IMR-90 (cell line): ENCODE measurements around the gene ZNF665. TPM values are rescaled to one million over a fixed set of nuclear protein-coding genes. Genes with fewer than 3 reads are reported as not detected.

ENCODE experiments used
- ATAC-seq: fragments of 200-7000 bp; cut with Tn5 transposase; 2 replicates; pipeline ENCODE4 v1.9.1; 2020; ENCODE audit warnings: low read depth, mild to moderate bottlenecking, moderate library complexity
- BruUV-seq: library from RNA; stranded (reverse); fragments of 400-500 nt; replicated peaks from 2 replicates; lab custom pipeline; 2021; lab: Mats Ljungman, UMichigan
- CTCF ChIA-PET: fragments of 300-600 bp; formaldehyde crosslinking; extraction: SDS; loops from one replicate; lab custom pipeline; 2021; ENCODE audit warnings: antibody characterized with exemption; lab: Yijun Ruan, JAX
- POLR2A ChIA-PET: fragments of 300-600 bp; sonication (Branson Sonifier 250); formaldehyde crosslinking; loops from one replicate; lab custom pipeline; 2022; ENCODE audit warnings: antibody characterized with exemption; ENCODE audit not compliant: unreplicated experiment; lab: Charles Lee
- DNase-seq: peaks from one replicate; pipeline ENCODE4 v3.0.0; 2013
- H2AFZ ChIP-seq: replicated peaks from 2 replicates; pipeline ENCODE3; 2013; ENCODE audit warnings: low read length, mild to moderate bottlenecking; ENCODE audit not compliant: poor library complexity
- H2AK5ac ChIP-seq: 2 replicates; pipeline ENCODE4 v1.6.1; 2013; ENCODE audit warnings: low read depth, low read length, inconsistent platforms
- H2AK9ac ChIP-seq: replicated peaks from 2 replicates; pipeline ENCODE3; 2013; ENCODE audit warnings: mild to moderate bottlenecking, low read depth, low read length, moderate library complexity; ENCODE audit not compliant: poor library complexity
- H2BK120ac ChIP-seq: 2 replicates; pipeline ENCODE4 v1.6.1; 2013; ENCODE audit warnings: low read depth, low read length, inconsistent platforms
- H2BK15ac ChIP-seq: 3 replicates; pipeline ENCODE4 v1.6.1; 2013; ENCODE audit warnings: low read depth, low read length, inconsistent platforms
- H2BK20ac ChIP-seq: 2 replicates; pipeline ENCODE4 v1.6.1; 2013; ENCODE audit warnings: low read depth, mild to moderate bottlenecking, inconsistent platforms, low read length, moderate library complexity
- H2BK5ac ChIP-seq: 2 replicates; pipeline ENCODE4 v1.6.1; 2013; ENCODE audit warnings: mild to moderate bottlenecking, low read depth, low read length, inconsistent platforms; ENCODE audit not compliant: poor library complexity, severe bottlenecking
- H3K14ac ChIP-seq: replicated peaks from 2 replicates; pipeline ENCODE4 v1.6.1; 2013; ENCODE audit warnings: low read depth, low read length, inconsistent platforms
- H3K18ac ChIP-seq: 2 replicates; pipeline ENCODE4 v1.6.1; 2013; ENCODE audit warnings: low read depth, low read length, control low read depth
- H3K23ac ChIP-seq: 2 replicates; pipeline ENCODE4 v1.6.1; 2013; ENCODE audit warnings: low read depth, low read length, inconsistent platforms
- H3K27ac ChIP-seq: 2 replicates; pipeline ENCODE4 v1.5.1; 2013; ENCODE audit warnings: mild to moderate bottlenecking, control low read depth, low read length; ENCODE audit not compliant: insufficient read depth
- H3K27me3 ChIP-seq: 2 replicates; pipeline ENCODE4 v1.6.1; 2013; ENCODE audit warnings: low read length; ENCODE audit not compliant: control insufficient read depth, insufficient read depth
- H3K36me3 ChIP-seq: 2 replicates; pipeline ENCODE4 v1.6.1; 2013; ENCODE audit warnings: low read length, mixed read lengths; ENCODE audit not compliant: control insufficient read depth, insufficient read depth
- H3K4ac ChIP-seq: 2 replicates; pipeline ENCODE4 v1.6.1; 2013; ENCODE audit warnings: low read depth, low read length, inconsistent platforms
- H3K4me1 ChIP-seq: 2 replicates; pipeline ENCODE4 v1.6.1; 2013; ENCODE audit warnings: low read length, mixed read lengths; ENCODE audit not compliant: control insufficient read depth, insufficient read depth
- H3K4me2 ChIP-seq: 2 replicates; pipeline ENCODE4 v1.6.1; 2013; ENCODE audit warnings: low read depth, mild to moderate bottlenecking, control low read depth, low read length, moderate library complexity
- H3K4me3 ChIP-seq: 2 replicates; pipeline ENCODE4 v1.5.1; 2013; ENCODE audit warnings: low read depth, mild to moderate bottlenecking, control low read depth, low read length, moderate library complexity; ENCODE audit not compliant: insufficient read depth
- H3K56ac ChIP-seq: 2 replicates; pipeline ENCODE4 v1.6.1; 2013; ENCODE audit warnings: low read length, inconsistent platforms; ENCODE audit not compliant: insufficient read depth; ENCODE audit errors: extremely low read depth
- H3K79me1 ChIP-seq, 2 experiments: 2 replicates each; pipeline ENCODE4 v1.6.1; 2013; ENCODE audit warnings: low read length in 2 of 2, inconsistent platforms in 1 of 2, low read depth in 1 of 2
- H3K9ac ChIP-seq: 2 replicates; pipeline ENCODE4 v1.6.1; 2013; ENCODE audit warnings: low read depth, low read length, control low read depth
- H3K9me1 ChIP-seq: 2 replicates; pipeline ENCODE4 v1.6.1; 2013; ENCODE audit warnings: low read length, inconsistent platforms; ENCODE audit not compliant: insufficient read depth
- H3K9me3 ChIP-seq: 2 replicates; pipeline ENCODE4 v1.6.1; 2013; ENCODE audit warnings: low read length; ENCODE audit not compliant: control insufficient read depth, insufficient read depth
- H4K20me1 ChIP-seq: 2 replicates; pipeline ENCODE4 v1.6.1; 2013; ENCODE audit warnings: low read length, inconsistent platforms; ENCODE audit not compliant: insufficient read depth
- H4K5ac ChIP-seq: 2 replicates; pipeline ENCODE4 v1.6.1; 2013; ENCODE audit warnings: mild to moderate bottlenecking, low read depth, low read length, control low read depth
- H4K8ac ChIP-seq, 2 experiments: 2 replicates each; pipeline ENCODE4 v1.6.1; 2013; ENCODE audit warnings: low read depth in 2 of 2, low read length in 2 of 2, control low read depth in 1 of 2, inconsistent platforms in 1 of 2
- H4K91ac ChIP-seq: 2 replicates; pipeline ENCODE4 v1.6.1; 2013; ENCODE audit warnings: low read depth, low read length, inconsistent platforms; ENCODE audit not compliant: insufficient read depth
- BHLHE40 ChIP-seq: fragments of 150-350 bp; IDR thresholded peaks from 2 replicates; pipeline ENCODE4 v1.6.1; 2016; ENCODE audit warnings: mild to moderate bottlenecking, low read depth, low read length
- CEBPB ChIP-seq: IDR thresholded peaks from 2 replicates; pipeline ENCODE4 v1.6.1; 2012; ENCODE audit warnings: low read depth, low read length, improper control_type of control experiment
- CHD1 ChIP-seq: IDR thresholded peaks from 2 replicates; pipeline ENCODE4 v1.6.1; 2012; ENCODE audit warnings: low read depth, low read length, improper control_type of control experiment
- FOS ChIP-seq: fragments of 150-350 bp; IDR thresholded peaks from 2 replicates; pipeline ENCODE4 v1.6.1; 2016; ENCODE audit warnings: low read depth, low read length
- MAFK ChIP-seq: IDR thresholded peaks from 2 replicates; pipeline ENCODE4 v1.6.1; 2012; ENCODE audit warnings: low read depth, low read length, improper control_type of control experiment
- MAZ ChIP-seq: IDR thresholded peaks from 2 replicates; pipeline ENCODE4 v1.6.1; 2012; ENCODE audit warnings: low read depth, mild to moderate bottlenecking, low read length, improper control_type of control experiment, moderate library complexity, borderline replicate concordance
- MXI1 ChIP-seq: IDR thresholded peaks from 2 replicates; pipeline ENCODE4 v1.6.1; 2012; ENCODE audit warnings: low read depth, mild to moderate bottlenecking, low read length, moderate library complexity, borderline replicate concordance
- NFE2L2 ChIP-seq: fragments of 150-350 bp; IDR thresholded peaks from 2 replicates; pipeline ENCODE4 v1.6.1; 2016; ENCODE audit warnings: low read depth, mild to moderate bottlenecking, low read length
- POLR2A ChIP-seq: IDR thresholded peaks from 2 replicates; pipeline ENCODE4 v1.6.1; 2012; ENCODE audit warnings: mild to moderate bottlenecking, low read depth, low read length
- RAD21 ChIP-seq: IDR thresholded peaks from 2 replicates; pipeline ENCODE4 v1.6.1; 2012; ENCODE audit warnings: low read length, improper control_type of control experiment
- RCOR1 ChIP-seq: IDR thresholded peaks from 2 replicates; pipeline ENCODE4 v1.6.1; 2012; ENCODE audit warnings: mild to moderate bottlenecking, low read length, improper control_type of control experiment; ENCODE audit not compliant: insufficient replicate concordance
- RFX5 ChIP-seq: IDR thresholded peaks from 2 replicates; pipeline ENCODE4 v1.8.0; 2012; ENCODE audit warnings: low read depth, mild to moderate bottlenecking, low read length, moderate library complexity
- SMC3 ChIP-seq: fragments of 150-350 bp; IDR thresholded peaks from 2 replicates; pipeline ENCODE4 v1.6.1; 2016; ENCODE audit warnings: low read depth, mild to moderate bottlenecking, antibody characterized with exemption, low read length, moderate library complexity
- WGBS, 2 experiments: methylation state at CpG; one replicate each; pipeline versions ENCODE4 v1.1.5 to v1.1.7; 2013; ENCODE audit warnings: missing lambda C conversion rate in 2 of 2; ENCODE audit not compliant: insufficient read length in 1 of 2; ENCODE audit errors: extremely low coverage in 2 of 2; 5-methylcytosine and 5-hydroxymethylcytosine counted together
- dilution Hi-C: fragments of 300-500 bp; cut with HindIII; formaldehyde crosslinking; loops from one replicate; pipeline ENCODE4 v1.14.3; 2018; ENCODE audit warnings: low sequenced_read_pairs; ENCODE audit not compliant: unreplicated experiment
- in situ Hi-C: fragments of 300-500 bp; cut with MboI; formaldehyde crosslinking; loops from 3 replicates; pipeline ENCODE4 v1.14.3; 2019; ENCODE audit warnings: low sequenced_read_pairs, inconsistent platforms, mixed read lengths
- intact Hi-C: fragments of 100-400 bp; cut with micrococcal nuclease; formaldehyde crosslinking; loops from 2 replicates; pipeline ENCODE4 v1.10.0; 2022
- polyA plus RNA-seq, 3 experiments: library from polyadenylated mRNA; depleted of rRNA; stranded (reverse); fragments of >200 nt; gene quantifications; 2 replicates each; pipeline ENCODE4 v1.2.3, GENCODE V29; 2012; ENCODE audit warnings: low replicate concordance in 1 of 3
- total RNA-seq: library from RNA; depleted of rRNA; stranded (reverse); fragments of >200 nt; gene quantifications from 2 replicates; pipeline ENCODE4 v1.2.3, GENCODE V29; 2012
- TF ChIP-seq, protein P1 (sequence below): fragments of 150-350 bp; IDR thresholded peaks from 2 replicates; pipeline ENCODE4 v1.6.1; 2016; ENCODE audit warnings: low read depth, mild to moderate bottlenecking, low read length, moderate library complexity, borderline replicate concordance
- TF ChIP-seq, protein P2 (sequence below): conservative IDR thresholded peaks from 2 replicates; pipeline ENCODE4 v1.5.1; 2012; ENCODE audit warnings: mild to moderate bottlenecking, low read depth, low read length, improper control_type of control experiment
- TF ChIP-seq, protein P3 (sequence below): fragments of 150-350 bp; IDR thresholded peaks from 2 replicates; pipeline ENCODE4 v1.6.1; 2017; ENCODE audit warnings: mild to moderate bottlenecking, antibody characterized with exemption, low read length, low read depth

The ZNF665 gene
- total and polyA plus RNA-seq, 2 of the 4 experiments (the other 2 are of a cell fraction), result 2.0 to 3.0 TPM

DNA sequence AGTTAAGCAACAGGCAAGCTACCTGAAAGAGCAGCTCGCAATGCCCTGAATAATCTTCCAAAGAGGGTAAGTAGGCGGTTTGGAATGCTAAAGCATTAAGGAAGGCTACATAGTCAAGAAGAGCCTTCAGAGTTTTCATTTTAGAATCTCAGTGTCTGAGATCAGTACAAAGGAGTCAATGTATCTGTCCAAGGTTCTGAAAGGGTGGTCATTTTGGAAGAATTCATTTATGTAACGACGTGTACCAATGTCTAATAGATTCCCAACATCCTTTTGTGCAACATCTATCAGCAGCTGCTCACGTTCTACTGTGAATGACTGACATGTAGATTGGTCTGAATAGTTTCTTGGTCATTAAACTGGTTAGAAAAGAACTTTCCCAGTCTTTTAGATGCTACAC is 15.2 kb downstream of the ZNF665 start:
- BruUV-seq, result no TSS peak
- 80% methylated on average over 1 of the region's 5 CpGs; no CpG with 5 or more reads in 1 of the 2 experiments for WGBS, 2 experiments
- H3K27me3 ChIP-seq, result no peaks in the 10 kb centered on the region
- H3K9ac ChIP-seq, result no peak overlapping the region
- no peak overlapping the region for H2BK120ac ChIP-seq
- no peak overlapping the region for H3K4me2 ChIP-seq
- H3K9me1 ChIP-seq, result no peaks in the 10 kb centered on the region
- no peak overlapping the region for H2BK15ac ChIP-seq
- peaks cover 15% of the 10 kb centered on the region for H3K36me3 ChIP-seq
- no peak overlapping the region for H3K23ac ChIP-seq
- POLR2A ChIA-PET, result no interaction called here
- H2BK20ac ChIP-seq, result no peak overlapping the region
- TF ChIP-seq, protein P1, sequence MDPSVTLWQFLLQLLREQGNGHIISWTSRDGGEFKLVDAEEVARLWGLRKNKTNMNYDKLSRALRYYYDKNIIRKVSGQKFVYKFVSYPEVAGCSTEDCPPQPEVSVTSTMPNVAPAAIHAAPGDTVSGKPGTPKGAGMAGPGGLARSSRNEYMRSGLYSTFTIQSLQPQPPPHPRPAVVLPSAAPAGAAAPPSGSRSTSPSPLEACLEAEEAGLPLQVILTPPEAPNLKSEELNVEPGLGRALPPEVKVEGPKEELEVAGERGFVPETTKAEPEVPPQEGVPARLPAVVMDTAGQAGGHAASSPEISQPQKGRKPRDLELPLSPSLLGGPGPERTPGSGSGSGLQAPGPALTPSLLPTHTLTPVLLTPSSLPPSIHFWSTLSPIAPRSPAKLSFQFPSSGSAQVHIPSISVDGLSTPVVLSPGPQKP, result no peak
- TF ChIP-seq RFX5, result no peak
- TF ChIP-seq MXI1, result no peak
- TF ChIP-seq FOS, result no peak
- TF ChIP-seq CEBPB, result no peak
- no peak for TF ChIP-seq POLR2A
- no peak for TF ChIP-seq SMC3
- TF ChIP-seq RAD21, result no peak
- TF ChIP-seq MAZ, result no peak
- TF ChIP-seq, protein P2, sequence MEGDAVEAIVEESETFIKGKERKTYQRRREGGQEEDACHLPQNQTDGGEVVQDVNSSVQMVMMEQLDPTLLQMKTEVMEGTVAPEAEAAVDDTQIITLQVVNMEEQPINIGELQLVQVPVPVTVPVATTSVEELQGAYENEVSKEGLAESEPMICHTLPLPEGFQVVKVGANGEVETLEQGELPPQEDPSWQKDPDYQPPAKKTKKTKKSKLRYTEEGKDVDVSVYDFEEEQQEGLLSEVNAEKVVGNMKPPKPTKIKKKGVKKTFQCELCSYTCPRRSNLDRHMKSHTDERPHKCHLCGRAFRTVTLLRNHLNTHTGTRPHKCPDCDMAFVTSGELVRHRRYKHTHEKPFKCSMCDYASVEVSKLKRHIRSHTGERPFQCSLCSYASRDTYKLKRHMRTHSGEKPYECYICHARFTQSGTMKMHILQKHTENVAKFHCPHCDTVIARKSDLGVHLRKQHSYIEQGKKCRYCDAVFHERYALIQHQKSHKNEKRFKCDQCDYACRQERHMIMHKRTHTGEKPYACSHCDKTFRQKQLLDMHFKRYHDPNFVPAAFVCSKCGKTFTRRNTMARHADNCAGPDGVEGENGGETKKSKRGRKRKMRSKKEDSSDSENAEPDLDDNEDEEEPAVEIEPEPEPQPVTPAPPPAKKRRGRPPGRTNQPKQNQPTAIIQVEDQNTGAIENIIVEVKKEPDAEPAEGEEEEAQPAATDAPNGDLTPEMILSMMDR, result no peak
- no peak for TF ChIP-seq MAFK
- TF ChIP-seq, protein P3, sequence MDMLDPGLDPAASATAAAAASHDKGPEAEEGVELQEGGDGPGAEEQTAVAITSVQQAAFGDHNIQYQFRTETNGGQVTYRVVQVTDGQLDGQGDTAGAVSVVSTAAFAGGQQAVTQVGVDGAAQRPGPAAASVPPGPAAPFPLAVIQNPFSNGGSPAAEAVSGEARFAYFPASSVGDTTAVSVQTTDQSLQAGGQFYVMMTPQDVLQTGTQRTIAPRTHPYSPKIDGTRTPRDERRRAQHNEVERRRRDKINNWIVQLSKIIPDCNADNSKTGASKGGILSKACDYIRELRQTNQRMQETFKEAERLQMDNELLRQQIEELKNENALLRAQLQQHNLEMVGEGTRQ, result no peak
- TF ChIP-seq BHLHE40, result no peak
- no peak for TF ChIP-seq RCOR1
- TF ChIP-seq CHD1, result no peak
- TF ChIP-seq NFE2L2, result no peak
- H3K9me3 ChIP-seq, result peaks cover 20% of the 10 kb centered on the region
- H2AK9ac ChIP-seq, result no peak overlapping the region
- no peaks in the 10 kb centered on the region for H3K79me1 ChIP-seq
- no peak overlapping the region for H3K56ac ChIP-seq
- H4K8ac ChIP-seq, result no peak overlapping the region
- H2AFZ ChIP-seq, result no peak overlapping the region
- dilution Hi-C loops (no loop called here), intact Hi-C loops (no loop called here), in situ Hi-C loops (no loop called here)
- no peak overlapping the region for H3K4me3 ChIP-seq
- CTCF ChIA-PET, result no interaction called here
- H3K4ac ChIP-seq, result no peak overlapping the region
- no peak overlapping the region for H3K27ac ChIP-seq
- no peaks in the 10 kb centered on the region for H4K20me1 ChIP-seq
- DNase-seq (no peak), ATAC-seq (no peak)
- H2AK5ac ChIP-seq, result no peak overlapping the region
- no peak overlapping the region for H4K91ac ChIP-seq
- no peak overlapping the region for H4K5ac ChIP-seq
- H3K4me1 ChIP-seq, result peaks cover 3% of the 10 kb centered on the region
- no peak overlapping the region for H2BK5ac ChIP-seq
- no peak overlapping the region for H3K18ac ChIP-seq
- no peak overlapping the region for H3K14ac ChIP-seq
